Subcutaneous abdominal adipose tissue (tissue), 5 donors: Measurements from ENCODE around the gene MSN.

ENCODE experiments used
- H3K27ac ChIP-seq: one replicate; pipeline ENCODE4 v1.7.0; 2013; ENCODE audit warnings: low read depth, mild to moderate bottlenecking, inconsistent platforms, low read length, moderate library complexity
- H3K27me3 ChIP-seq, 5 donors: one replicate each; pipeline ENCODE4 v1.7.0; 2013; ENCODE audit warnings: low read length in 5 of 5, inconsistent platforms in 1 of 5; ENCODE audit not compliant: control insufficient read depth in 5 of 5, insufficient read depth in 4 of 5
- H3K36me3 ChIP-seq, 5 donors: one replicate each; pipeline ENCODE4 v1.7.0; 2013; ENCODE audit warnings: low read length in 5 of 5; ENCODE audit not compliant: control insufficient read depth in 5 of 5, insufficient read depth in 5 of 5
- H3K4me1 ChIP-seq, 5 donors: one replicate each; pipeline ENCODE4 v1.7.0; 2013; ENCODE audit warnings: low read length in 5 of 5, mild to moderate bottlenecking in 3 of 5, moderate library complexity in 1 of 5; ENCODE audit not compliant: control insufficient read depth in 5 of 5, insufficient read depth in 5 of 5
- H3K4me3 ChIP-seq, 5 donors: one replicate each; pipeline ENCODE4 v1.7.0; 2013; ENCODE audit warnings: low read length in 5 of 5, low read depth in 1 of 5
- H3K9ac ChIP-seq, 5 donors: one replicate each; pipeline ENCODE4 v1.7.0; 2013; ENCODE audit warnings: low read length in 5 of 5, mild to moderate bottlenecking in 4 of 5, moderate library complexity in 3 of 5
- H3K9me3 ChIP-seq, 5 donors: one replicate each; pipeline ENCODE4 v1.7.0; 2013; ENCODE audit warnings: low read length in 5 of 5; ENCODE audit not compliant: control insufficient read depth in 5 of 5
- donor health status: healthy.
- donor health status: healthy.
- donor health status: healthy.
- donor health status: healthy.
- donor health status: healthy.

Gene MSN

DNA sequence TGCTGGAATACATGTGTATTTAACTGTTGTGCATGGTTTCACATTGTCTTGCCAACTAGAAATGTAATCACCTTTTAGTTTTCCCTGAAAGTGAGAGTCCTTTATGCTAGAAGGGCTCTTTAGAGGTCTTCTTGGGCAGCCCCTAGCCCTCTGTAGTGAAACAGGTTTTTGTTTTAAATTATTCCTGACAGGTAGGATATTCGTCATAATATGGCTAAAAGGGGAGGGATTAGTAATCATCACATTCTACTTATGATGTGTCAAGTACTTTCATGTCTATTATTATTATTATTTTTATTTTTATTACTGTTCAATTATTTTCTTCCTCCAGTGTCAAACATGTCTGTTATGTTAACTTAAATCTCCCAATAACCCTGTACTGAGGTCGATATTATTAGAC lies 35.5 kb downstream of the MSN start:
- Histone ChIP-seq H3K27me3 (peaks cover 0 to 8% (median 0%) of the 10 kb centered on the region in 5 donors), H3K4me1 (peaks cover 23 to 83% (median 58%) of the 10 kb centered on the region in 5 donors), H3K9ac (no peak overlapping the region), H3K36me3 (peaks cover 0 to 7% (median 0%) of the 10 kb centered on the region in 5 donors), H3K4me3 (no peak overlapping the region), H3K9me3 (no peaks in the 10 kb centered on the region), H3K27ac (peak overlapping the region; percentile 97)

DNA sequence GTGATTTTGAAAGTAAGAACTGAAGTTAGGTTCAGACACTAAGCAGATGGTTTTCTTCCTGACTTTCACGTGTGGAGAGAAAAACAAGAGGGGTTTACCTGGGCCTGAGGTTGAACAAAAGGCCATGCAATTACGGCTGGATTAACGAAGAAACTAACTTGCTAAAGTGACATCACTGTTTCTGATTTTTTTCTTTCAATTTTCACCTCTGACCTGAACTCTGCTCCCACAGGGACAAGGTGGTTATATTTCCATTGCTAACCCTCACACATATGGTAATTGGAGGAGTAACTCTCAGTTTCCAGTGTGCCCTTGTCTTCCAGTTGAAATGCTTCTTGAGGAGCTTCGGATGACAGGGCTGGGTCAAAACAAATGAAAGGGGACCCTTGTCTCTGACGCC lies 38.0 kb downstream of the MSN start:
- Histone ChIP-seq H3K9me3 (no peaks in the 10 kb centered on the region), H3K27ac (peak overlapping the region; percentile 97), H3K27me3 (peaks cover 0 to 8% (median 0%) of the 10 kb centered on the region in 5 donors), H3K9ac (peak overlapping the region in 4 of 5 donors; percentile 49 to 59 (median 50)), H3K4me3 (no peak overlapping the region), H3K36me3 (peaks cover 0 to 7% (median 0%) of the 10 kb centered on the region in 5 donors), H3K4me1 (peaks cover 17 to 66% (median 42%) of the 10 kb centered on the region in 5 donors)

DNA sequence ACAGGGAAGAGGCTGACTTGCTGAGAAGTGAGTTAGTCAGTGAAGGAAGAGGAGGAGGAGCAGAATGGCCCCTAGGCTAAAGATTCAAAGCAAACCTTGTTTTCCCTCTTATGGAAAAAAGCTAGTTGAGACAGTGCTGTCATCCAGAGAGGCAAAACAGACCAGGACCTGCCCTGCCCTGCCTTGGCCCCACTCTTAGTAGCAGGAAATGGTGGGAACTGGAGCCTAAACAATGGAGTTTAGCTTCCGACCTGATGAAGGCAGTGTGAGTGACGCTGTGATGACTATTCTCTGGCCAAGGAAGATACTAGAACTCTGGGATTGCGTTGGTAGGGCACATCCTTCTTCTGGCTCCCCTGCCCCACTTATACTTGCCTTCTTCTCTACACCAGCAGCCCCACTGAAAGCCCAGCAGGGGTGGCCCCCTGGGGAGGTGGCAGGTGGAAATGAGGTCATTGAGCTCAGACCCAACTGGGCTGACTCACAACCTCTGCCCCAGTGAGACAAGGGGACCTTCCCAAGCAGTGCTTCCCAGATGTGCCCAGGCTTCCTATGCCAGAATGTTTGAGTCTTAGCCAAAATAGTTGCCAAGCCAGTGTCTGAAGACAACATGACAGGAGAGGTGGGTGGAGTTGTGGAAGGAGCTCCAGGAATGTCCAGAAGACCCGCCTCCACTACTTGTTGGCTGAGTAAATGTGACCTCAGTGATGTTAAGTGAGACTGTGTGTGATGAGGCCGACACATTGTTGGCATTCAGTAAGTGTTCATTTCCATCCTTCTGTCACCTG lies 38.8 kb downstream of the MSN start:
- peaks cover 0 to 6% (median 0%) of the 10 kb centered on the region in 5 donors for H3K36me3 ChIP-seq
- no peaks in the 10 kb centered on the region for H3K9me3 ChIP-seq
- peaks cover 0 to 8% (median 0%) of the 10 kb centered on the region in 5 donors for H3K27me3 ChIP-seq
- H3K4me1 ChIP-seq: peaks cover 17 to 58% (median 41%) of the 10 kb centered on the region in 5 donors
- peak overlapping the region in 2 of 5 donors; percentile 2 to 11 for H3K4me3 ChIP-seq
- peak overlapping the region; percentile 97 for H3K27ac ChIP-seq
- H3K9ac ChIP-seq: peak overlapping the region; percentile 14 to 63 (median 49)

DNA sequence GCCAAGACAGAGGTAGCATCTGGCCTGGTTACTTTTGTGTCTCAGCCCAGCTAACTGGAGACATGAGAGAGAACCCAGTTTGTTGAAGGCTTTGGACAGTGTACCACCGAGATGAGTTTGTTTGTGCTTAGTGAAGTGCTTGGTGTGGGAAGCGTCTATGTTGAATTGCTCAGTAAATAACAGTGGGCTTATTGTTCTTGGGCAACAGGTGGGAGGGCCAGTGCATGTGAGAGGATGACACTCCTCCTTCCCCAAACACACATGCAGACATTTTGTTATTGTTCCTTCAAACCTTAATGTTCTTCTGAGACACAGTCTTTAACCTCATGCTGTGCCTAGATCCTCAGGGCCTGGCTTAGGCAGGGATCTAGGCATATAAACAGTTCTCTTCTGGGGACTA lies 39.7 kb downstream of the MSN start:
- Histone ChIP-seq H3K27ac (peak overlapping the region; percentile 97), H3K9ac (peak overlapping the region in 2 of 5 donors; percentile 17 to 63), H3K36me3 (no peaks in the 10 kb centered on the region), H3K4me3 (no peak overlapping the region), H3K9me3 (no peaks in the 10 kb centered on the region), H3K27me3 (peaks cover 0 to 8% (median 0%) of the 10 kb centered on the region in 5 donors), H3K4me1 (peaks cover 17 to 58% (median 41%) of the 10 kb centered on the region in 5 donors)

DNA sequence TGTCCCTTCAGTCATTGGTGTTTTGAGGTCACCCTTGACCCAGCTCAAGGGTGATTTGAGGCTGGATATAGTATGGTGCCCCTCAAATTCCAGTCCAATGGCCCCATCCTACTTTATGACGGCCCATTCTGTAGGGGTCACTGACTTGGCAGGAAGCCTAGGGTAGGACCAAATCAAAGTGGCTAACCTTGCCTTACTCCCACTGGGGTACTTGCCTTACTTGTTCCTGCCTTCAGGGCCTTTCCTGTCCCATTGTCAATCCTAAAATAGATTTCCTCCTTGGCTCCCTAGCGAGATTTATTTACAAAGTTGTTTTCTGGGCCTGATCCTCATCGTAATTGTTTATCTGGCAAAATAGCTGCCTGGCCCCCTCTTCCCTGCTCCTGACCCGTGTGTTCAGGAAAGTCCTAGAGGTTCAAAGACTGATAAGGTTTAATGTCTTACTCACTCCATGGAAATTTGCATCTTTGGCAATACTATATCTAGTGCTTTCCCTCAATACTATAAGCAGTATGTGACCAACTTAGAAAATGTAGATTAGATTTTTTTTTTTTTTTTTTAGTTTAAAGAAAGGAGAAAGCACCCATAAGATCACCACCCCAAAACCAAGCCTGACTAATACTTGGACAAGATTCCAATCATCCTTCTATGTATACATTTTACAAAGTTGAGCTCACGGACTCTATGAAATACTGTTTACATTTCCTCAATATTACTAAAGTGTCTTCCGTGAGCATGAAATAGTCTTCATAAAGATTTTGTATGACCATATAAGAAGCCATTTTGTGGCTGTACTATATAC lies 44.8 kb downstream of the MSN start:
- H3K4me3 ChIP-seq: no peak overlapping the region
- H3K36me3 ChIP-seq: peaks cover 0 to 7% (median 5%) of the 10 kb centered on the region in 5 donors
- H3K27ac ChIP-seq: peak overlapping the region; percentile 46
- H3K4me1 ChIP-seq: peaks cover 0 to 40% (median 4%) of the 10 kb centered on the region in 5 donors
- H3K9ac ChIP-seq: no peak overlapping the region
- H3K27me3 ChIP-seq: peaks cover 0 to 4% (median 0%) of the 10 kb centered on the region in 5 donors
- no peaks in the 10 kb centered on the region for H3K9me3 ChIP-seq

DNA sequence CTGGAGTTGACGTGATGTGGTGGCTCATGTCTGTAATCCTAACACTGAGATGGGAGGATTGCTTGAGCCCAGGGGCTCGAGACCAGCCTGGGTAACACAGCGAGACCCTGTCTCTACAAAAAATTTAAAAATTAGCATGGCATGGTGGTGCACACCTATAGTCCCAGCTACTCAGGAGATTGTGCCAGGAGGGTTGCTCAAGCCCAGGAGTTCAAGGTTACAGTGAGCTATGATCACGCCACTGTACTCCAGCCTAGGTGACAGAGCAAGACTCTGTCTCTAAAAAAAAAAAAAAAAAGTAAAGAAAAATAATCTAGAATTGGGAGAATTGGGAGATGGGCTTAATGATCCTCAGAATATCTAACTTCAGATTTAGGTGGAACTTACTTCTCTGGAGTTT lies 51.1 kb downstream of the MSN start:
- H3K9ac ChIP-seq: no peak overlapping the region
- H3K36me3 ChIP-seq: peaks cover 4 to 23% (median 10%) of the 10 kb centered on the region in 5 donors
- H3K4me3 ChIP-seq: no peak overlapping the region
- H3K9me3 ChIP-seq: no peaks in the 10 kb centered on the region
- H3K27me3 ChIP-seq: peaks cover 0 to 10% (median 0%) of the 10 kb centered on the region in 5 donors
- H3K27ac ChIP-seq: no peak overlapping the region
- H3K4me1 ChIP-seq: peaks cover 0 to 50% (median 12%) of the 10 kb centered on the region in 5 donors

DNA sequence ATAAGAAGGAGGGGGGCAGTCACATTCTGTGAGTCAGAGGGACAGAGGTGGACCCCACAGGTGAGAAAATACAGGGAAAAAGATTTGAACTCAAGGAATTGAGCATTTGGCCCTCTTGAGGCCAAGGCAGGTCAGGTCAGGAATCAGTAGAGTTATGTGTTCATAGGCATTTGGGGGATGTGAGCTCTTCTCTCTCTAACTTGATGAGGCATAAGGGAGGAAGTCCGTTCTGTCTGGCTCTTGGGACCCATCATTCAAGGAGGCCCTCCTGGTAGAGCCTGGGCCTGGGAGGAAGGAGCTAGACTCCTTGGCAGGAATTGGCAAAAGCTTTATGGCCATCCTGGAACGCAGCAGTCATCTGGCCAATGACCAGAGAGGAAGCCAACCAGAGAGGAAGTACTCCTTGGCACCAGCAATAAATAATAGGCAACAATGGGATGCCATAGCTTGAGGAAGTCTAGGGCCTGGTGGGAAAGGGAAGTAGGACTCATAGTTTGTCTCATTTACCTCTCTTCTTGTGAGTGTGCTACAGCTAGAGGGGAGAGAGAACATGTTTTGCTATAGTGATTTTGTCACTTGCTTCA lies 53.0 kb downstream of the MSN start:
- H3K4me1 ChIP-seq: peaks cover 0 to 47% (median 13%) of the 10 kb centered on the region in 5 donors
- peaks cover 0 to 5% (median 3%) of the 10 kb centered on the region in 5 donors for H3K9me3 ChIP-seq
- peak overlapping the region; percentile 56 for H3K27ac ChIP-seq
- H3K4me3 ChIP-seq: no peak overlapping the region
- H3K36me3 ChIP-seq: peaks cover 4 to 25% (median 10%) of the 10 kb centered on the region in 5 donors
- no peak overlapping the region for H3K9ac ChIP-seq
- peaks cover 0 to 10% (median 0%) of the 10 kb centered on the region in 5 donors for H3K27me3 ChIP-seq

- Histone ChIP-seq H3K36me3 (peaks cover 0 to 14% (median 5%) of the 10 kb centered on the region in 5 donors), H3K9ac (no peak overlapping the region), H3K27ac (peak overlapping the region; percentile 19), H3K27me3 (peaks cover 0 to 7% (median 4%) of the 10 kb centered on the region in 5 donors), H3K4me3 (no peak overlapping the region), H3K9me3 (peaks cover 0 to 8% (median 3%) of the 10 kb centered on the region in 5 donors), H3K4me1 (peaks cover 0 to 50% (median 9%) of the 10 kb centered on the region in 5 donors)
These were observed 56.3 kb downstream of the MSN start for GRCh38 chrX:65723706-65724105.

DNA sequence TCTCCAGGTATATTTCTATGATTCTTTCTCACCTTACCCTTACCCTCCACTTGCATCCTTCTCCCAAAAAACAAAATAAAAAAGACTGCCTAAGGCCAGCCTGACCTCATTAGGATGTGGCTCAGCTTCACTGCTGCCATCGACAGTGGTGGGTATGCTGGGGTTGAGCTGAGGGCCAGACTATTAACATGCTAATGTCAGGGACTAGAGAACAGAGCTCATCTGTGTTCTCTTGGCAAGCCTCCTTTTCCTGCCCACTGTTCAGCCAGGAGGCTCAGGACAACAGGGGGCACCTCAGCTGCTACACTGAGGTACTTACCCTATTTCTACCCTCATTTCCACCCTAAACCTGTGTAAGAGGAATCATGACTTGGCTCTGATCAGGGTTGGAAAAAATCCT lies 59.3 kb downstream of the MSN start:
- no peak overlapping the region for H3K4me3 ChIP-seq
- no peak overlapping the region for H3K9ac ChIP-seq
- H3K9me3 ChIP-seq: peaks cover 0 to 8% (median 3%) of the 10 kb centered on the region in 5 donors
- H3K27me3 ChIP-seq: peaks cover 0 to 8% (median 0%) of the 10 kb centered on the region in 5 donors
- H3K27ac ChIP-seq: no peak overlapping the region
- H3K4me1 ChIP-seq: peaks cover 0 to 30% (median 9%) of the 10 kb centered on the region in 5 donors
- H3K36me3 ChIP-seq: peaks cover 8 to 44% (median 32%) of the 10 kb centered on the region in 5 donors
